Endothelial cell (in vitro differentiated cells): ENCODE results near the gene RGS11. TPM values are rescaled to one million over a fixed set of nuclear protein-coding genes. Genes with fewer than 3 reads are reported as not detected.

Source experiments
- DNase-seq: peaks from one replicate; pipeline ENCODE4 v3.0.0; 2021; ENCODE audit warnings: low spot score
- H3K27ac Mint-ChIP-seq: one replicate; pipeline ENCODE4 v1.8.0; 2021; ENCODE audit warnings: mixed read lengths, inconsistent platforms; ENCODE audit not compliant: unreplicated experiment
- H3K27me3 Mint-ChIP-seq: one replicate; pipeline ENCODE4 v1.8.0; 2021; ENCODE audit warnings: mild to moderate bottlenecking, moderate library complexity, mixed read lengths, inconsistent platforms; ENCODE audit not compliant: unreplicated experiment
- H3K36me3 Mint-ChIP-seq: one replicate; pipeline ENCODE4 v1.8.0; 2021; ENCODE audit warnings: mild to moderate bottlenecking, low read depth, mixed read lengths, inconsistent platforms; ENCODE audit not compliant: unreplicated experiment
- H3K4me1 Mint-ChIP-seq: one replicate; pipeline ENCODE4 v1.8.0; 2021; ENCODE audit warnings: mild to moderate bottlenecking, mixed read lengths, inconsistent platforms; ENCODE audit not compliant: unreplicated experiment
- H3K4me3 Mint-ChIP-seq: one replicate; pipeline ENCODE4 v1.8.0; 2021; ENCODE audit warnings: mild to moderate bottlenecking, mixed read lengths, inconsistent platforms; ENCODE audit not compliant: unreplicated experiment
- H3K9me3 Mint-ChIP-seq: one replicate; pipeline ENCODE4 v1.8.0; 2021; ENCODE audit warnings: mixed read lengths, inconsistent platforms; ENCODE audit not compliant: unreplicated experiment
- total RNA-seq: library from RNA; stranded (reverse); fragmentation: NEBNext Ultra II Directional; extraction: Animal tissue kit (Norgen Biotek cat#: 25700); gene quantifications from one replicate; pipeline ENCODE4 v1.2.1, GENCODE V29; 2021; ENCODE audit not compliant: unreplicated experiment
- TF ChIP-seq, protein P1 (sequence below): fragments of 200-600 bp; sonication (generic); IDR thresholded peaks from one replicate; pipeline ENCODE4 v1.5.0; 2021; ENCODE audit warnings: antibody characterized with exemption; ENCODE audit not compliant: unreplicated experiment

RGS11 gene
- total RNA-seq, 1 donor from 2014 or later: not detected

GRCh38 chr16:287298-287811 lies 11.6 kb upstream of the RGS11 start:
- H3K36me3 Mint-ChIP-seq: peaks cover 4% of the 10 kb centered on the region
- H3K27ac Mint-ChIP-seq: no peak overlapping the region
- no peaks in the 10 kb centered on the region for H3K9me3 Mint-ChIP-seq
- H3K4me1 Mint-ChIP-seq: no peaks in the 10 kb centered on the region
- H3K27me3 Mint-ChIP-seq: no peaks in the 10 kb centered on the region
- no peak overlapping the region for H3K4me3 Mint-ChIP-seq
- no peak for DNase-seq
- TF ChIP-seq, protein P1, sequence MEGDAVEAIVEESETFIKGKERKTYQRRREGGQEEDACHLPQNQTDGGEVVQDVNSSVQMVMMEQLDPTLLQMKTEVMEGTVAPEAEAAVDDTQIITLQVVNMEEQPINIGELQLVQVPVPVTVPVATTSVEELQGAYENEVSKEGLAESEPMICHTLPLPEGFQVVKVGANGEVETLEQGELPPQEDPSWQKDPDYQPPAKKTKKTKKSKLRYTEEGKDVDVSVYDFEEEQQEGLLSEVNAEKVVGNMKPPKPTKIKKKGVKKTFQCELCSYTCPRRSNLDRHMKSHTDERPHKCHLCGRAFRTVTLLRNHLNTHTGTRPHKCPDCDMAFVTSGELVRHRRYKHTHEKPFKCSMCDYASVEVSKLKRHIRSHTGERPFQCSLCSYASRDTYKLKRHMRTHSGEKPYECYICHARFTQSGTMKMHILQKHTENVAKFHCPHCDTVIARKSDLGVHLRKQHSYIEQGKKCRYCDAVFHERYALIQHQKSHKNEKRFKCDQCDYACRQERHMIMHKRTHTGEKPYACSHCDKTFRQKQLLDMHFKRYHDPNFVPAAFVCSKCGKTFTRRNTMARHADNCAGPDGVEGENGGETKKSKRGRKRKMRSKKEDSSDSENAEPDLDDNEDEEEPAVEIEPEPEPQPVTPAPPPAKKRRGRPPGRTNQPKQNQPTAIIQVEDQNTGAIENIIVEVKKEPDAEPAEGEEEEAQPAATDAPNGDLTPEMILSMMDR: no peak

DNA sequence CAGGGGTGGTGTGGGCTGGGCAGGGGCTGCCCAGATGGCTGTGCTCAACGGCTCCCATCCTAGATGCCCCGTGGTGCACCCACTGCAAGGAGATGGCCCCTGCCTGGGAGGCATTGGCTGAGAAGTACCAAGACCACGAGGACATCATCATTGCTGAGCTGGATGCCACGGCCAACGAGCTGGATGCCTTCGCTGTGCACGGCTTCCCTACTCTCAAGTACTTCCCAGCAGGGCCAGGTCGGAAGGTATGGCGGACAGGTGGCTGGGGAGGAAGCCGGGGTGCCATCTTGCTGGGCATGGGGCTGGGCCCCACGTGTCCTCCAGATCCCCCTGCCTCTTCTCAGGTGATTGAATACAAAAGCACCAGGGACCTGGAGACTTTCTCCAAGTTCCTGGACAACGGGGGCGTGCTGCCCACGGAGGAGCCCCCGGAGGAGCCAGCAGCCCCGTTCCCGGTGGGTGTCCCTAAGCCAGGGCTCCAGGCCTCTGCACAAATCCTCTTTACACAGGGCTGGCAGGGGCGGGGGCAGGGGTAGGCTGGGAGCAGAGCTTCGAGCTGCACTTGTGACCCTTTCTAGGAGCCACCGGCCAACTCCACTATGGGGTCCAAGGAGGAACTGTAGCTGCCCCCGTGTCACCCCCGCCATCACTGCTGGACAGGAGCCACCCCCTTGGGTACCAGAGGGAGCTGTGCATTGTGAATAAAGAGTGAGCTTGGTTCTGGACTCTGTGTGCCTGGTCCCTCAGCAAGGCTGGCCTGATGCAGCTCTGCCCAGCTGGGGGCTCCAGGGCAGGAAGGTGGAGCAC lies 10.9 kb upstream of the RGS11 start:
- no peak for DNase-seq
- Mint-ChIP-seq H3K27me3 (no peaks in the 10 kb centered on the region), H3K36me3 (peaks cover 2% of the 10 kb centered on the region), H3K27ac (no peak overlapping the region), H3K4me3 (no peak overlapping the region), H3K9me3 (no peaks in the 10 kb centered on the region), H3K4me1 (no peaks in the 10 kb centered on the region)
- TF ChIP-seq, protein P1: no peak

GRCh38 chr16:285146-286055 lies 9.7 kb upstream of the RGS11 start:
- TF ChIP-seq, protein P1: no peak
- Mint-ChIP-seq H3K27ac (no peak overlapping the region), H3K9me3 (no peaks in the 10 kb centered on the region), H3K4me3 (no peak overlapping the region), H3K4me1 (no peaks in the 10 kb centered on the region), H3K27me3 (no peaks in the 10 kb centered on the region), H3K36me3 (no peaks in the 10 kb centered on the region)
- DNase-seq: no peak

DNA sequence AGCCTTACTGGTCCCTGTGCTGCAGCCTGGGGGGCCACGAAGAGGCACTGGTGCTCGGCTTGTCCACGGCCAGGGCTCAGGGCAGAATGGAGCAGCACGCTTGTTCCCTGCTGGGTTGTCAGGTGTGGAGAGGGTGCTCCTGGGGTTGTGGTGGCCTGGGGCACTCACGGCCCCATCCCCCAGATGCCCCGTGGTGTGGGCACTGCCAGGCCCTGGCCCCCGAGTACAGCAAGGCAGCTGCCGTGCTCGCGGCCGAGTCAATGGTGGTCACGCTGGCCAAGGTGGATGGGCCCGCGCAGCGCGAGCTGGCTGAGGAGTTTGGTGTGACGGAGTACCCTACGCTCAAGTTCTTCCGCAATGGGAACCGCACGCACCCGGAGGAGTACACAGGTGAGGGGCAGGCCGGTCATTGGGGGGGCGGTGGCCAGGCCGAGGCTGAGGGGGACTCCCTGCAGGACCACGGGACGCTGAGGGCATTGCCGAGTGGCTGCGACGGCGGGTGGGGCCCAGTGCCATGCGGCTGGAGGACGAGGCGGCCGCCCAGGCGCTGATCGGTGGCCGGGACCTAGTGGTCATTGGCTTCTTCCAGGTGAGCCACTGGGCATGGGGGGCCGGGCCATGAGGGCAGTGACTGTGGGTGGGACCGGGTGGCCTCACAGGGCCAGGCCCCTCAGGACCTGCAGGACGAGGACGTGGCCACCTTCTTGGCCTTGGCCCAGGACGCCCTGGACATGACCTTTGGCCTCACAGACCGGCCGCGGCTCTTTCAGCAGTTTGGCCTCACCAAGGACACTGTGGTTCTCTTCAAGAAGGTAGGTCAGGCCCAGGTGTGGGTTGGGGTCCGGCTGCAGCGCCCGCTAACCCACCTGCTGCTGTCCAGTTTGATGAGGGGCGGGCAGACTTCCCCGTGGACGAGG lies 8.7 kb upstream of the RGS11 start:
- TF ChIP-seq, protein P1: no peak
- no peaks in the 10 kb centered on the region for H3K36me3 Mint-ChIP-seq
- H3K27ac Mint-ChIP-seq: no peak overlapping the region
- no peaks in the 10 kb centered on the region for H3K9me3 Mint-ChIP-seq
- no peaks in the 10 kb centered on the region for H3K4me1 Mint-ChIP-seq
- DNase-seq: no peak
- H3K4me3 Mint-ChIP-seq: no peak overlapping the region
- H3K27me3 Mint-ChIP-seq: no peaks in the 10 kb centered on the region
